ENCODE data around the gene GAS5.
"Not testable (repeated sequence)": the region's sequence is repeated elsewhere in the genome, so short reads cannot be mapped to it uniquely, and the experiment has no call there.

The GAS5 gene

GRCh38 chr1:173868266-173869020 lies 654 bp upstream of the GAS5 start, which contains the start of gene ZBTB37:
TSS of gene ZBTB37 (plus strand) at chr1:173868380. CDS start at chr1:173870226, 1,846 bp downstream.
- peak; percentile 52 for DNase-seq

GRCh38 chr1:173867141-173867752 lies 542 bp downstream of the GAS5 start:
- DNase-seq = no peak

- DNase-seq = no peak
These were observed 1.2 kb downstream of the GAS5 start for GRCh38 chr1:173866413-173867115.

GRCh38 chr1:173865468-173866164 lies 2.2 kb downstream of the GAS5 start:
- DNase-seq = no peak

GRCh38 chr1:173864179-173864867 lies 3.5 kb downstream of the GAS5 start:
- no peak for DNase-seq

GRCh38 chr1:173863224-173864161 lies 4.3 kb downstream of the GAS5 start:
- DNase-seq = no peak

- no peak for DNase-seq
These were observed 5.0 kb downstream of the GAS5 start for GRCh38 chr1:173862769-173863223.

- not testable (repeated sequence) for DNase-seq
These were observed 5.5 kb downstream of the GAS5 start for GRCh38 chr1:173862146-173862768.

GRCh38 chr1:173861731-173862145 lies 6.1 kb downstream of the GAS5 start:
- DNase-seq = no peak

- no peak for DNase-seq
These were observed 7.7 kb downstream of the GAS5 start for GRCh38 chr1:173860065-173860464.

- not testable (repeated sequence) for DNase-seq
These were observed 8.2 kb downstream of the GAS5 start for GRCh38 chr1:173859547-173859946.

GRCh38 chr1:173857363-173857917 lies 10.3 kb downstream of the GAS5 start:
- DNase-seq = no peak

- no peak for DNase-seq
These were observed 10.9 kb downstream of the GAS5 start for GRCh38 chr1:173856903-173857302.

GRCh38 chr1:173856014-173856413 lies 11.8 kb downstream of the GAS5 start:
- no peak for DNase-seq

GRCh38 chr1:173853074-173853473 lies 14.7 kb downstream of the GAS5 start:
- DNase-seq = no peak

- DNase-seq = no peak
These were observed 15.7 kb downstream of the GAS5 start for GRCh38 chr1:173852105-173852504.

GRCh38 chr1:173832748-173833147 lies 35.0 kb downstream of the GAS5 start:
- DNase-seq = no peak

GRCh38 chr1:173827611-173828010 lies 40.2 kb downstream of the GAS5 start:
- no peak for DNase-seq

GRCh38 chr1:173824315-173825081 lies 43.3 kb downstream of the GAS5 start, which contains the start of the genes CENPL and DARS2:
TSS of gene CENPL (minus strand) at chr1:173824883. CDS start at chr1:173811299, 13,584 bp downstream.
TSS of gene DARS2 (plus strand) at chr1:173824673. CDS start at chr1:173825230, 557 bp downstream.
- peak; percentile 87 for DNase-seq

Data from NCI-H524 treated with DMSO at 0.1 percent for 48 hours (cell line).